ENCODE data around the gene MFSD1.

Gene MFSD1

DNA sequence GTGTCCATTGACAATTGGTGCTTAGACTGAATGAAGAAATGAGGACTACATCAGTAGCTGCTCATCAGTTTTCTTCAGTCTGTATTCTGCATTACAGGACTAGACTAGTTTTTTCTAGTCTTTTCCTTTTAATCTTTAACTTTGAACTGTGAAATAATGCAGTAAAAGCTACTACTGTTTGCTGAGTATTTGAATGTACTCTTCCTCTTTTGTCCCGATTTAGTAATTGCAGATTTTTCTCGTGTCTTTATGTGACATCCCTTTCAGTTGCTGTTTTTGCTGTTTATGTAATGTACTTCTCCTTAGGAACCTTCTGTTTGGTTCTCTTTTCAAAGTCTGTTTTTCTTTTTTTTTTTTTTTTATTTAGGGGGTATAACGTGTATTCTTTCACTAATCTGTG, 17.4 kb downstream of the MFSD1 start:
- no peak for DNase-seq (ENCODE audit: low read depth)

DNA sequence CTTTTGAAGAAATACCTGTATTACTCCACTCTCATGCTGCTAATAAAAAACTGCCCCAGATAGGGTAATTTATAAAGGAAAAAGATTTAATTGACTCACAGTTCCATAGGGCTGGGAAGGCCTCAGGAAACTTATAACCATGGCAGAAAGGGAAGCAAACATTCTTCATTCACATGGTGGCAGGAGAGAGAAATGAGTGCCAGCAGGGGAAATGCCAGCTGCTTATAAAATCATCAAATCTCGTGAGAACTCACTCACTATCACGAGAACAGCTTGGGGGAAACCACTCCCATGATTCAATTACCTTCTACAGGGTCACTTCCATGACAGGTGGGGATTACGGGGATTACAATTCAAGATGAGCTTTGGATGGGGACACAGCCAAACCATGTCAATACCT, 18.7 kb downstream of the MFSD1 start:
- no peak for DNase-seq (ENCODE audit: low read depth)

DNA sequence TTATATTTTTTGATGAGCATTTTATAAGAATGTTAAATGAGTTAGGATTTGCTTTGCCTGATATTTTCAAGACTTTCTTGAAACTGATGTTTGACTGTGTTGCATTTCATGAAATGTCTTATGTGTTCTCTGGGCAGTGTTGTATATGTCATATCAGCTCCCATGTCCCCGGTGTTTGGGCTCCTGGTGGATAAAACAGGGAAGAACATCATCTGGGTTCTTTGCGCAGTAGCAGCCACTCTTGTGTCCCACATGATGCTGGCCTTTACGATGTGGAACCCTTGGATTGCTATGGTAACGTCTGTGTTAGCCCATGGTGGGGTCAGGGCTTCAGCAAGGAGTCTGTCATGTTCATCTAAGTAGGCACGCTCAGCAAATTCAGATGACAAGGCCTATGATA, 20.0 kb downstream of the MFSD1 start:
- DNase-seq (ENCODE audit: low read depth) = no peak

DNA sequence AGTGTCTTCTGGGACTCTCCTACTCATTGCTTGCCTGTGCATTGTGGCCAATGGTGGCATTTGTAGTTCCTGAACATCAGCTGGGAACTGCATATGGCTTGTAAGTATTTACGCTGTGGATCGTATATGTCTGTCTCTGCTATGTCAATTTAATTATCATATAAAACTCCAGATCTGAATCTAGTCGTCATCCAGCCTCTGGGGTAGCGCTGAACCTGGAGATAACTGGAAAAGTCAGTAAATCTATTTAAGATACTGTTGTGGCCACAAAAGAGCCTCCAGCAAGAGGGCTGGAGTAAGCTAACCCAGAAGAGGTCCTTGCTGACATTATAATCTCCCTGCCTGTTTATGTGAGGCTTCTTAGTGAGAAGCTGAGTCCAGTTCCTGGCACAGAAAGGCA, 21.6 kb downstream of the MFSD1 start:
- DNase-seq (ENCODE audit: low read depth) = no peak

DNA sequence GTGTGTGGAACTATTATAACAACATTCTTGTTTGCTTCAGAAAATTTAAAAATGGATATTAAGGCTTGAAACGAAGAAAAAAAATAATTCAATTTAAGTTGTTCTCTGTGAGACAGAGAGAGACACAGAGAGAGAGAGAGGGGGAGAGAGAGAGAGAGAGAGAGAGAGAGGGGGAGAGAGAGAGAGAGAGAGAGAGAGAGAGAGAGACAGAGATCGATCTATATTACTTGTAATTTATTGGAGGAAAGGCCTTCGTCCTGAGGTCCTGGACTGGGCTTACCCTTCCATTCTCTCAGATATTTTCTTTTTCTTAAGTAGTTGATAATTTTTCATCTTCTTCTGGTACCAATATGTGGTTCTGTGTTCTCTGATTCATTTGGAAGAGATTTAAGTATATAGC, 25.9 kb downstream of the MFSD1 start:
- no peak for DNase-seq (ENCODE audit: low read depth)

DNA sequence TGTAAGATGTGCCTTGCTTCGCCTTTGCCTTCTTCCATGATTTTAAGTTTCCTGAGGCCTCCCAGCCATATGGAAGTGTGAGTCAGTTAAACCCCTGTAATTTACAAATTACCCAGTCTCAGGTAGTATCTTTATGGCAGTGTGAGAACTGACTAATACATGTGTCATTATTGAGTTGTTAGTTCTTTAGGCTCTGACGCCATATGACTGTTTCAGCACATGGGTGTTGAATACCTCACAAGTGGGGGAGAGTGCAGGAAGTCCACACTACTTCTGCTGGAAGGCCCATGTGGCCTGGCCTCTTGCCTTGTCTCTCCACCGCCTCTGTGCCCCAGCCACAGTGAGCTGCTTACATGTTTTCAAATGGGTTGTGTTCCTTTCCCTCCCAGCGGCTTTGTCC, 28.5 kb downstream of the MFSD1 start:
- DNase-seq (ENCODE audit: low read depth) = no peak

DNA sequence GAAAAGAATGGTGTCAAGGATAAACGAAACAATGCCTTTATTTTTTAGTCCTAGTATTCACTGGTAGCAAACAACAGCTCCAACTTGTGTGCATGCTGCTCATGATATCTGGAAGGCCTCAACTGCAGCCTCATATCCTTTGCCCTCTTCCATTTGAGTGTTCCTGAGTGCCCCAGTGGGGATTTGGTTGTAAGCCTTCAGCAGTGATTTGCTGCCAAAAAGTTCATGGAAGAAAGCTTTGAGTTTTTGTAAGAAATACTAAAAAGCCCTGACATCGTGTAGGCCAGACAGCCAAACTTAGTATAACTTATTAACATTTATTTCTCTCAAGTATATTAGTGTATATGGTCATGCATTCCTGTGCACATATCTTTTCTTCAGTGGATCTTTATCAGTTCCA, 30.0 kb downstream of the MFSD1 start:
- DNase-seq (ENCODE audit: low read depth) = no peak

DNA sequence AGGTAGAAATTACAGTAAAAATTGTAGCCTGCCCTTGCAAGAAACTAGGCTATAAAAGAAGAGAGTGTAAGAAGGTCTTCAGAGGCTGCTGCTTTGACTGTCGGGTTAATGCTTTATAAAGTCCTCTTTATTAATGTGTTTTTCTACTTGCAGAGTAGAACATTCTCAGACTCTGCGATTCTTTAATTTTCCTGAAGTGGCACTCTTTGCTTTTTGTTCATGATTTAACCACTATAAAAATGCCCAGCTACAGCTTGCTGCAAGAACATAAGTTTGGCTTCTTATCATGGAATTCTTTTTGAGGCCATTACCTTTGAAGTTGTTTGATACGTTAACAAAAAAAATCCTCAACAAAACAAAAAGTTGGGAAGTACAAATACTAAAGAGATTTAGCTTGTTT, 33.8 kb downstream of the MFSD1 start:
- no peak for DNase-seq (ENCODE audit: low read depth)

DNA sequence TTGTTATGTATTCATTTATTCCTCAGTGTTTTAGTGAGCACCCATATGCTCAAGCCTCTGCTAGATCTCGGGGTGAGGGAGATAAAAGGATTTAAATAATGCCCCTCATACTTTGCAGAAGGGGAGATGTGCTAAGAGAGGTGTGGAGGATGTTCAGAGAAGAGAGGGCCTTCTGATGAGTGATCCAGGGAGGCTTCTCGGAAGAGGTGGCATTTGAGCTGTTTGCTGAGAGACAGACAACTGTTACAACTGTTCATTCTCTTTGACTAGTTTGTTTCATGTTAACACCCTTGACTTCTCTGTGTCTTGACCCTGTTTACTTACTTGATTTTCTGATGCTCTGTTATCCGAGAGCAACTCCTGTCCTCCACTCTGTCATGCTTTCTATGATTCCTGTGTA, 34.5 kb downstream of the MFSD1 start:
- no peak for DNase-seq (ENCODE audit: low read depth)

DNA sequence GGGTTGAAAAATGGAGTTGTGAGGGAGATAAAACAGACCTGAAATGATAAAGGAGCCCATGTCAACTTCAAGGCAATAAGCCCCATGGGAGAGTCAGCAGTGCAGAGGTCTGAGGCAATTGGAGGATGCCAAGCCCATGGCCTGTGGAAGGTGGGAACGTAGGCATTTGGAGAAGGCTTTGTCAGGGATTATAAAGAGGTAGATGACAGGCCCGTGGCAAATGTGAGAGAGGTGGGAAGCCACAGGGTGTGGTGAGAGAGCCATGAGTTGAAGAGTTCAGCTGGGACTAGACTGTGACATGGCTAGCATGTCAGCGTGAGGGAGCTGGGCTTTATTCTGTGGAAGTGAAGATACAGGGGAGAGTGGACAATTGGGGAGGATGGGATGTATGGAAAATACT, 35.4 kb downstream of the MFSD1 start:
- no peak for DNase-seq (ENCODE audit: low read depth)

DNA sequence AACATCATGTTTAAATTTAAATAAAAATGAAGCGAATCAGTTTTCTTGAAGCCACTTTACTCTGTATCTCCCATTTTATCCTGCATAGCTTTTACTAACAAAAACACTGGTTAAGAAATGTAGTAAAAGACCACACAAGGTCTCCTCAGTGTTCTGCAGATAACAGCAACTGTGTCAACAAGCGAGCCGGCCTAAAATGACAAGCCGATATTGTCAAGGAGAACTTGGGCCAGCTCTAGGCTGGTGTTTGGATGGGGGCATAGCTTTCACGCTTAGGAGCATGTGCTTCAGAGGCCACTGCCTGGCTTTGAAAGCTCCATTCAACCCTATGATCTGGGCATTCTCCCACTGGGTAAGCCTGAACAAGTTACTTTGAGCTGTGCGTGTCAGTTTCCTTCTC, 38.1 kb downstream of the MFSD1 start:
- no peak for DNase-seq (ENCODE audit: low read depth)

DNA sequence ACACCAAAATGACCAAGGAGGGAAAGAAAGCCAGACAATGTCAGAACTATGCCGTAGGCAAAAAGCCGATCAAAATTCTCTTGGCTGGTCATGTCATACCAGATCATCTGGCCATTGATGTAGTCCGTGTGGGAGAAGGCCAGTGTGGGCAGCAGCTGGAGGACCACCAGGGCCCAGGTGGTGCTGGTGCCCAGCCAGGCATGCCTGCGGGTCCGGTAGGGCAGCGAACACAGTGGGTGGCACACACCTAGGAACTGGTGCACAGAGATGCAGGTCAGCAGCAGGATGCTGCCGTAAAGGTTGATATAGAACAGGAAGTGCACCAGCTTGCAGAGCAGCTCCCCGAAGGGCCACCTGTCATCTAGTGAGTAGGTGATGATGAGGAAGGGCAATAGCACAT, 39.5 kb downstream of the MFSD1 start:
- DNase-seq (ENCODE audit: low read depth) = no peak

DNA sequence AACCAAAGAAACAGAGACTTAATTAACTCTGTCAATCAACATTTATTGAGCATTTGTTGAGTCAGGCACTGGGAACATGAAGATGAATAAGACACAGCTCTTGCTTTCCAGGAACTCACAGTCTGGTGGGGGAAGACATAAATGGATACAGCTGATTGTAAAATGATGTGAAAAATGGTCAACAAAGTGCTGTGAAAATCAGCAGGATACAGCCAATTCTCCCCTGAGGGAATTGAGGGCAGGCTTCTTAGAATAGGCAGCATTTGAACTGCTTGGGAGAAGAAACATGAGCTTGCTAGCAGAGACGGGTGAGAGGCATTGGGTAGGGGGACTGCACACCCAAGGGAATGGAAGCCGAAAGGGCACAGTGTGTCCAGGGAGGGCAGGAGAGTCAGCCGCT, 41.1 kb downstream of the MFSD1 start:
- no peak for DNase-seq (ENCODE audit: low read depth)

DNA sequence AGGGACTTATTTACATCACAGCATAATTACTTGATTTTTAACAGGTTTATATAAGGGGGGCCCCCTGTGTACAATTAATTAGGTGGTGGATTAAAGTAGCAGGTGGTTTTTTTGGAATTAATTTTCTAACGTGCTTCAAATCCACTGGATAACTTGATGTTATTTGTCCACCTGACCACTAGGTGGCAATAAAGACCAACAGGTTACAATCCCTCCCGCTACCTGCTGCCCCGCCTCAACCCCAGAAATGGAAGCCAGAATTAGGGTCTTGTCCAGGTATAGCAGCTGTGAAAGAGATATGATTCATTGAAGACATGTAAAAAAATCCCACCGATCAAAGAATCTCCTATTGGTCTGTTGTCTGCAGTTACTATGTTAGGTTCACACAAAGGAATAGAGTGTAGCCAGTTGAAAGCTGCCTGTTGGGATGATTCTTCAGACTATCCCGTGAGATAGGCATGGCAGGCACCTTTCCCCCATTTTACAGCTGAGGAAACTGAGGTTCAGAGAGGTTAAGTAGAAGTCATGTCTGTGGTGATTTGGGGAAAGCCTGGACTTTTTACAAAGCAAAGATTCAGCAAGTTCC, 44.0 kb downstream of the MFSD1 start:
- DNase-seq (ENCODE audit: low read depth) = no peak

DNA sequence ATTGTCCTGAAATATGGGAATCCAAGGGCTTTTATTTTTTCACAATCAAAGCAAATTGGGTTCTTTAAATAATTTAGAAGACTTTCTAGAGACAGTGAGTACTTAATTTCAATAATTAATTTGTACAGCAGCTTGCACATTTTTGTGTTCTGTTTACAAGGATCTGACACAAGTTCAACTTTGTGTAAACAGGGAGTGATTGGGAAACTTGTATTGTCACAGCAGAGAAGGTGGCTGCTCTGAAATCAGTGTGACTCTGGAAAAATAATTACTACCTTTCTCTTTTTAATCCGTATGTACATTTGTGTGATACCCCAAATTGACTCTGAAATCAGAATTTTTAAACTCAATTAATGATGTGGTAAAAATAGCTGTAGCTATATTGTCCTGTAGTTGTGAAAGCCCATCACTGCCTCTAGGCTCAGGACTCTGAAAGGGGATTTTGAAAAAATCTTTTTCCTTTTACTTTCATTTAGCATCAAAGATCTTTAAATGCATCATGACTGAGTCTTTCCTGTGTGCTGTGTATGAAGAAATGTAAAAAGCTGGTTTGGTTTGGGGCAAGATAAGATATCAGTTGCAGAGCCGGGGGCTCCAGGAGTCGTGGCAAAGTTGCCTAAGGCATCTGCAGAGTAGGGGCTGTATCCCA, 45.1 kb downstream of the MFSD1 start:
- DNase-seq (ENCODE audit: low read depth) = no peak

DNA sequence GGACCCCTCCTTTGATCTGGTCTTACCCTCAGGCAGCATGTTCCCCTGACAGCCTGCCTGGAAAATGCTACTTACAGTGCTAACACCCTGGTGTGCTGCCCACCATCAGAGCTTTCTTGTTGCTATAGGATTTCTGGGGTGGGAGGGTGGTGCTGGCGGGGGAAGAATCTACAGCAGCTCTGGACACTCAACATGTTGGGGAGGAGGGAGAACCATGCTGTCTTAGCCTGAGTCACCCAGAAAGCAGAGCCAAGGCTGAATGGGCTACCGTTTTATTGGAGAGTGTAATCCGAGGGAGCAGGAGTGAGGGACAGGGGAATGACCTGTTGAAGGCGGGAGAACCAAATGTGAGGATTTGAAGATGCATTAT, 45.6 kb downstream of the MFSD1 start:
- DNase-seq (ENCODE audit: low read depth) = no peak

DNA sequence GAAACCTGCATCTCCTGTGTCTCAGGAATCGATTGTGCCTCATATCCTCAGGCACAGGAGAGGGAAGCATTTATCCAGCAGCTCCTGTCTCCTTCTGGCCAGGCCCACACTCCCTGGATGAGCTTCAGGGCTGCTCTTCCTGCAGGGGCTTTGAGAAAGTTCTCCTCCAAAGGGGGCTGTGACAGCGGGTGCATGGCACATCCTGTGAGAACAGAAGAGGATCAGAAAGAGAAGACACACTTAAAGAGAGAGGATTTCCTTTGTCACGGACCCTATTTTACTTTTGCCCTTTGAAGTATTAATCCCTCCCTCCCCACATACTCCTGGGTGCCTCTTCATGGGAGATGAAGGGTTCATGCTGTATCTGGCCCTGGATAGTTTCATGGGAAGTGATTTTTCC, 46.0 kb downstream of the MFSD1 start:
- DNase-seq (ENCODE audit: low read depth) = no peak

DNA sequence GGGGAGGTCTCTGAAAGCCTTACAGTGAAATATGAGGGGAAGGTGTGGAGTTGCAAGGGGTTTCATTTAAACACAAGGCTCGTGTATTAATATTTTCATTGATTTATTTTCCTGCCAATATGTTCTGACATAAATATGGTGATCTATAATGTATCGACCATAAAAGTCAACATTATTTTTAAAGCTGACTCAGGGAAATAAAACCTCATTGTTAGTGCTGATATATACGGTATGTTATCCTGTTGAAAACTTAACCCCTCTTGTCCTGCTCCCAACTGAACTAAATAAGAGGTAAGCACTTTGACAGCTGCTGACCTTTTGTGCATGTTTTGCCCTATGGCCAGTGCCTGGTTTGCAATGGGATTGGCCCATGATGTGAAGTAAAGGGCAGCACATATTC, 47.9 kb downstream of the MFSD1 start:
- DNase-seq (ENCODE audit: low read depth) = no peak

DNA sequence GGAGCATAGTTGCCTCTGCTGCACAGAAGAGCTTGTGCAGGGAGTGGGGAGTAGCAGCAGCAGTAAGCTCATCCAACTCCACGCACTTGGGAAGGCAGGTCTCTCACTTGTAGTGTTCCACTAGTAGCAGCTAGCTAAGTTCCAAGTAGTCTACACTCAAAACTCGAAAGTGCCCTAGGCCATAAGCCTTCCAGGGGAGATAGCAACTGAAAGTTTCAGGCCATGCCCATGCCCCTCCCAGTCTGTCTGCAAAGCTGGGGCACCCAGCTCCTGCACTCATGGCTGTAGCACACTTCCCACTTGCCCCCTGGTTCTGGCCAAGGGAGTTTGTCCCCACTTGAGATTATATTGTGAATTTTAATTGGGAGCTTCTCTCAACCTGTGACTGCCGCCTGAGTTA, 57.5 kb downstream of the MFSD1 start:
- no peak for DNase-seq (ENCODE audit: low read depth)

DNA sequence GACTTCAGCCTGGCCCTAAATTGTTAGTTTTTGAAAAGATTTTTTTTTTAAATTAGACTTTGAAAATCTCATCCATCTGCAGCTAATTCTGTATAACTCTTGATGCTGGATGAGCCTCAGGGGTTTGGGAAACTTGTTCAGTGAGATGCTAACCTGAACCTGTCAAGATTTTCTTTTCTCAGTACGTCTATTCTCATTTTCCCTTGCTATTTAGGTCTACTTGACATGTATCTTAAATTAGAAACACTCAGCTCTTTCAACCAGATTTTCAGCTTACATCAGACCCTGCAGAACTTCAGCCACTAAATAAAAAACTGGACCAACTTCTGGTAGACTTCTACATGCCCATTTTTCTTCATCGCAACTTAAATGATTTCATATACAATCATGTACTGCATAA, 61.4 kb downstream of the MFSD1 start:
- DNase-seq (ENCODE audit: low read depth) = no peak

DNA sequence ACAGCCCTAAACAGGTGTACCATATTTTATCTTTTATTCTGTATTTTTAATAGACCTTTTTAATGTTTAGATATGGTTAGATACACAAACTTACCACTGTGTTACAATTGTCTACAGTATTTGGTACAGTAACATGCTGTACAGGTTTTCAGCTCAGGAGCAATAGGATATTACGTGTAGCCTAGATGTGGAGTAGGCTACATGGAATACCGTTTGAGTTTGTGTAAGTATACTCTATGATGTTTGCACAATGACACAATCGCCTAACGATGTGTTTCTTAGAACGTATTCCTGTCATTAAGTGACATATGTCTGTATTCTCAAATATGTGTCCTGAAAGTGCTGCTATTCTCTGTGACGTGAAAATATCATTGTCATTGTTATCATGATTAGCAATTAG, 62.6 kb downstream of the MFSD1 start:
- DNase-seq (ENCODE audit: low read depth) = no peak

DNA sequence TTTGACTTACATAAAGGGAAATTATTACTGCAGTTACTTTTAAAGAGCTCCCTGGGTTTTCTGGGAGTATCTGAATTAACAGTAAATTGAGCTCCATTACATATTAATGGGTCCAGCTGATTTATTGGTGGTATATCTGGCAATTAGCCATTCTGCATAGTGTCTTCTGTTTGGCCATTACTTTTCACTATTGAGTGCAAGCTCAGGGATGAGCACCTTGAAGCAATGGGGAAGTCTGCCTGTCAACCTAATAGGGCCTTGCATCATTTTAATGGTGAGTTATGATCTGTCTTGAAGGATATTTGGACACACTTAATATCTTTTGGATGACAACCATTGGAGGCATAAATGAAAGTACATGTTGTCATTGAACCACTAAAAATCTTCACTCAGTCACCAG, 73.8 kb downstream of the MFSD1 start:
- DNase-seq (ENCODE audit: low read depth) = no peak

All from stimulated activated CD8-positive, alpha-beta memory T cell treated with anti-CD3 and anti-CD28 coated beads, Interleukin-15, amount 100 ng/mL, for 1 hour (primary cell).